MG63 (cell line): Measurements from ENCODE around the gene C19orf47. TPM values are rescaled to one million over a fixed set of nuclear protein-coding genes. Genes with fewer than 3 reads are reported as not detected.
"Not testable (repeated sequence)": the region's sequence is repeated elsewhere in the genome, so short reads cannot be mapped to it uniquely, and the experiment has no call there.

Experiments used
- DNase-seq: peaks from one replicate; pipeline ENCODE4 v3.0.0-alpha.2; 2020
- H3K27me3 ChIP-seq: fragments of 250-450 bp; sonication (Bioruptor Pico); 2 replicates; pipeline ENCODE4 v1.5.1; 2020; ENCODE audit warnings: mild to moderate bottlenecking, moderate library complexity
- H3K36me3 ChIP-seq: fragments of 250-450 bp; sonication (Bioruptor Pico); 2 replicates; pipeline ENCODE4 v1.5.1; 2020; ENCODE audit warnings: mild to moderate bottlenecking, moderate library complexity
- H3K4me3 ChIP-seq: fragments of 250-450 bp; sonication (Bioruptor Pico); 2 replicates; pipeline ENCODE4 v1.5.1; 2020; ENCODE audit warnings: mild to moderate bottlenecking, moderate library complexity
- H3K9me3 ChIP-seq: fragments of 250-450 bp; sonication (Bioruptor Pico); 2 replicates; pipeline ENCODE4 v1.5.1; 2020; ENCODE audit warnings: mild to moderate bottlenecking, moderate library complexity
- total RNA-seq: library from RNA; depleted of rRNA; stranded (reverse); fragments of >200 nt; shearing (Covaris generic); gene quantifications from 2 replicates; pipeline ENCODE4 v1.2.3, GENCODE V29; 2014; ENCODE audit warnings: low replicate concordance

Gene C19orf47
- total RNA-seq, 1 experiment from 2014 or later = 37.3 TPM

DNA sequence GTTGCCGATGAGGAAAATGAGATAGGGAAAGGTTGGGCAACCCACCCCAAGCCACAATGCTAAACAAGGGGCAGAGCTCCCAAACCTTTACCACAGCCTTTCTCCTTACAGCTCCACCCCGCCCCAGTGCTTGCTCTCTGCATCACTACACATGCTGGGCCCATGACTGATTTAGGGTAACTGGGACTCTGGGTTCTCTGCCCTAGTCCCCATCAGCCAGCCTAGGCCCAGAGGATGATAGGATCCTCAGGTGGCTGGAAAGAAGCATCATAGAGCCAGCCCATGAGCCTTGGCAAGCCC is 11.6 kb downstream of the C19orf47 start:
- DNase-seq = no peak
- Histone ChIP-seq H3K36me3 (peaks cover 49% of the 10 kb centered on the region), H3K4me3 (no peak overlapping the region), H3K27me3 (no peaks in the 10 kb centered on the region), H3K9me3 (no peaks in the 10 kb centered on the region)

DNA sequence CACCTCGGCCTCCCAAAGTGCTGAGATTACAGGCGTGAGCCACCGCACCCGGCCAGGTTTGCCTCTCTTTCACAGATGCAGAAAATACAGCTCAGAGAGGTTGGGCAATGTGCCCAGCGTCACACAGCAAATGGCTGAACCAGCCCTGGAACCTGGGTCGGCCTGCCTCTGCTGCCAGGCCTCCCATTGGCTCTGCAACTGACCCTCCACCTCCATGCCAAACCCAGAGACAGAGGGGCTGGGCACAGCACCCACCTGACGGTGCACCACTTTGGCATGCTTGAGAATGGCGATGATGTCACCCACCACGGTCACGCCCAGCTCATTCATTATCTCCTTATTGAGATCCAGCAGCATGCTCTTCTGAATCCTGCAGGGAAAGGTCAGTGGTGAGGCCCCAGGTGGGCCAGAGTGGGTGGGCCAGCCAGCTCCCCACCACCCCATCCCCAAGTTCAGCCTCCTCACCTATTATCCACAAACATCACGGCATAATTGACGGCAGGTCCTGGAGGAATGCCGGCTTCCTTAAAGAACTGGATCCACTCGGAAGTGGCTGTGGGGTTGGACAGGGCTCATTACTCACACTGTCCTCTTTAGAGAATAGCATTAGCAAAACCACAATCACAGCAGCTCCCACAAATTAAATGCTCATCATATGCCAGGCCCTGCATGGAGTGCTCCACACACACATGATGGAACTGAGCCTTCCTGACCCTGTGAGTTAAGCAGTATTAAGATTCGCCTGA is 12.2 kb downstream of the C19orf47 start:
- no peak for DNase-seq
- no peak overlapping the region for H3K4me3 ChIP-seq
- no peaks in the 10 kb centered on the region for H3K9me3 ChIP-seq
- no peaks in the 10 kb centered on the region for H3K27me3 ChIP-seq
- peaks cover 54% of the 10 kb centered on the region for H3K36me3 ChIP-seq

DNA sequence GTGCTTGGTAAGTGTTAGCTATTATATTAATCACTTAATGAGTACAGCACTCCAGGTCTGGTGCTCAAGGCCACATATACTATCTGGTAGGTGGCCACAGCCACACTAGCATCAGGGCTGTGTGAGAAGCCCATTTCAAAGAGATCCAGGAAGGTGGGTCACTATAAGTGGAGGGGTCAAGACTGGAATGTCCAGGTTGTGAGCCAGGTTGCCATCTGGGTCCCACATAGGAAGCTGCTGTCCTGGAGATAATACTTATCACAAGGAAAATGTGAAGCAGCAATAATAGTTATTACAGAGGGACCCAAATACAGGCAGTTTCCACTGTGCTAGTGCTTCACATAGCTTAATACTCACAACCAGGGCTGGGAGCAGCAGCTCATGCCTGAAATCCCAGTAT is 13.1 kb downstream of the C19orf47 start:
- H3K9me3 ChIP-seq = no peaks in the 10 kb centered on the region
- DNase-seq = no peak
- no peak overlapping the region for H3K4me3 ChIP-seq
- no peaks in the 10 kb centered on the region for H3K27me3 ChIP-seq
- peaks cover 57% of the 10 kb centered on the region for H3K36me3 ChIP-seq

DNA sequence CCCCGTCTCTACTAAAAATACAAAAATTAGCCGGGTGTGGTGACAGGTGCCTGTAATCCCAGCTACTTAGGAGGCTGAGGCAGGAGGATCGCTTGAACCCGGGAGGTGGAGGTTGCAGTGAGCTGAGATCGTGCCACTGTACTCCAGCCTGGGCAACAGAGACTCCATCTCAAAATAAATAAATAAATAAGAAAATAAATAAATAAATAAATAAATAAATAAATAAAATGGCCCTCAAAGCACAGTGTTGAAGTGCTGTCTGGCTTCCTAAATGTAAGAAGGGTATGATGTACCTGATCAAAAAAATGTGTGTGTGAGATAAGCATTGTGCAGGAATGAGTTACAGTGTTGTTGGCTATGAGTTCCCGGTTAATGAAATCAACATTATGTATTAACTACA is 15.1 kb downstream of the C19orf47 start:
- H3K36me3 ChIP-seq = peaks cover 59% of the 10 kb centered on the region
- not testable (repeated sequence) for H3K4me3 ChIP-seq, H3K27me3 ChIP-seq, H3K9me3 ChIP-seq, DNase-seq

DNA sequence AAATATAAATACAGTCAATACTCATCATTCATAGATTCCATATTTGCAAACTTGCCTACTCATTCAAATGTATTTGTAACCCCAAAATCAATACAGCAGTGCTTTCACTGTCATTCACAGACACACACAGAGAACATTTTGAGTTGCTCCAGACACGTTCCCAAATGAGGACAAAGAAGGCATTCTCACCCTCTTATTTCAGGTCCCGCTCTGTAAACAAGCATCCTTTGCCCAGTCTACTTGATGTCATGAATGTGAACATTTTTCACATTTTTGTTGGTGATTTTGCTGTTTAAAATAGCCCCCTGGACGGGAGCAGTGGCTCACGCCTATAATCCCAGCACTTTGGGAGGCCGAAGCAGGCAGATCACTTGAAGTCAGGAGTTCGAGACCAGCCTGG is 15.5 kb downstream of the C19orf47 start:
- H3K36me3 ChIP-seq = peaks cover 63% of the 10 kb centered on the region
- H3K9me3 ChIP-seq = no peaks in the 10 kb centered on the region
- no peaks in the 10 kb centered on the region for H3K27me3 ChIP-seq
- no peak for DNase-seq
- H3K4me3 ChIP-seq = no peak overlapping the region

DNA sequence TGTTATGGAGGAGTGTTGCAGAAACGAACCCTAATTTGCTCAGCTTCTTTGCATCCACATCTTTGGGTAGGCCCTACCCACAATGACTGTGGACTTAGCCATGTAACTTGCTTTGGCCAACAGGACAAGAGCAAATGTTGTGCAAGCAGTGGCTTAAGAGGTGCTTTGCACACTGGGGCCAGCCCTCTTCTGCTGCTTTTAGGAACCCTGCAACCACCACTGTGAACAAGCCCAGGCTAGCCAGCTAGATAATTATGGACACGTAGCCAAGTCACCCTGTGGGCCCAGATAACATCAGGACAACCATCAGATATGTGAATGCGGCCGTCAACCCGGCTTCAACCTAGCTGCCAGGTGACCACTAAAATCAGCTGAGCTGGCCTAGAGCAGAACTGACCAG is 17.1 kb downstream of the C19orf47 start:
- DNase-seq = no peak
- peaks cover 68% of the 10 kb centered on the region for H3K36me3 ChIP-seq

DNA sequence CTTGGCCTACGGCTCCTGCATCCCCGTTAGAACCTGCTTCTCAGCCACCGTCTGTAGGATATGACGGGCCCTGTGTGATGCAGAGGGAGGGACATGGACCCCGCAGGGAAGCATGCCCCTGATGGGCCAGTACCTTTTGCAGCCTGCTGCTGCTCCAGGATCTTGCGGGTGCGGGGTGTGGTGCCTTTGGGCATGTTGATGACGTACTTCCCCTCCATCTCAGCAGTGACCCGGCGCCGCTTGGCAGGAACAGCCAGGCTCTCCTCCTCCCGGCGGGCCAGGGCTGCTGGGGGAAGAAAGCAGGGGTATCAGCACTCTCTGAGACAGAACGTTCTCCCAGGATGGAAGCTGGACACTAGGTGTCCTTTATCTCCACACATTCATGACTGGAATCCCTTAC is 22.0 kb downstream of the C19orf47 start:
- Histone ChIP-seq H3K27me3 (no peaks in the 10 kb centered on the region), H3K36me3 (peaks cover 74% of the 10 kb centered on the region)
- no peak for DNase-seq

More for the DNA sequence above, 17.1 kb downstream of the C19orf47 start:
- Histone ChIP-seq H3K27me3 (no peaks in the 10 kb centered on the region), H3K9me3 (no peaks in the 10 kb centered on the region), H3K4me3 (no peak overlapping the region)

DNA sequence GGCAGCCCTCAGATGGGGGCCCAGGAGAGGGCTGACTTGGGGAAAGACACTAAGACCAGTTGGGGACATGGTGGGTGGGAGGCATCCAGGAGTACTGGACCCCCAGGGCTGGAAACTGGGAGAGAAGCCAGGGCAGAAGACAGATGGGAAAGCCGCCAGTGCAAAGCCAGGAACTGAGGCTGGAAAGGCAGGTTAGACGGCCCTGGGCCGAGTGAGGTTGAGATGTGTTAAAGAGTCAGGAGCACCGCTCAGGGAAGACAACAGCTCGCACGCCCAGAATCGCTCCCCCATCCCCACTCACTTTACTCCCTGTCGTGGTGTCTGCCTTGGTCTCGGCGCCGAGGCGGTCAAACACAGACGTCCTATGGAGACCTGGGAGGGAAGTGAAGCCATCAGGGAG is 24.5 kb downstream of the C19orf47 start:
- DNase-seq = no peak
- H3K9me3 ChIP-seq = no peaks in the 10 kb centered on the region
- H3K36me3 ChIP-seq = peaks cover 69% of the 10 kb centered on the region
- H3K4me3 ChIP-seq = no peak overlapping the region
- no peaks in the 10 kb centered on the region for H3K27me3 ChIP-seq

More for the DNA sequence above, 22.0 kb downstream of the C19orf47 start:
- Histone ChIP-seq H3K4me3 (no peak overlapping the region), H3K9me3 (no peaks in the 10 kb centered on the region)

DNA sequence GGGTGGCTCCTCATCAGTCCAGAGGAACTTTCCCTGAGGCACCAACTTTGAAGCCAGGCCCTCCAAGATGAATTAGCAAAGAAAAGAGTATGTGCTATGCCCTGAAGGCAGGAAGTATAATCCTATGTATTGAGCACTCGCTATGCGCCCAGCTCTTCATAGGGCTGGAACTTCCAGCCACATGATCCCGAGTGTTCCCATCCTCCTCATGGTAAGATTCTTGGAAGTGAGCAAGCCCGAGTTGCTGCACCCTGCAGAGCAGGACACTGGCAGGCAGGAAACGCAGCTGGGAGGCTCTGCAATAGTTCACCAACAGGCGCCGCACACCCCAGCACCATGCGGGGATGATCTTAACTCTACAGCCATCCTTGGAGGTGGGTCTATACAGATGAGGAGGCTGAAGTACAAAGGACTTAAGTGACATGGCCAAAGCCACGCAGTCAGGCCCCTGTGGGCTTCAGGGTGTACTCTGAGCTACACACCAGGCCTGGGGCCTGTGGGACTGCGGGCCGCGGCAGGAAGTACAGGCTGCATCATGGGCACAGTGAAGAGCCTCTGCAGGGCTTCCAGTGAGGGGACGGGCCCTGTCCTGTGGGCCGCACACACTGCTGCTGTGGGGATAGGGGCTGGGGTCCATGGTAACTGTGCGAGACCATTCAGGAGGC is 25.1 kb downstream of the C19orf47 start:
- no peak for DNase-seq
- Histone ChIP-seq H3K4me3 (no peak overlapping the region), H3K9me3 (no peaks in the 10 kb centered on the region), H3K27me3 (no peaks in the 10 kb centered on the region), H3K36me3 (peaks cover 70% of the 10 kb centered on the region)

DNA sequence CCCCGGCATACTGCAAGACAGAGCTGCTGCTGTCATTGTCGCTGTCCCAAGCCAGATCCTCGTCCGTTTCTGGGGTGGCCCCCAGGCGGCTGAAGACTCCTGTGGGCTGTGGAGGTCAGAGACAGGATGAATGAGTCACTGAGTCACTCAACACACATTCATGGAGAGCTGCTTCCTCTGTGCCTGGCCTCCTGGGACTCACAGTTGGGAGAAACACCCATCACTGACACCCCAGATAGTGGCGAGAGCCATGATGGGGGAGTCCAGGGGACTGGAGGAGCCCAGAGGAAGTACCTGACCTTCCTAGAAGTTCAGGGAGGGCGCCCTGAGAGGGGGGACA is 26.0 kb downstream of the C19orf47 start:
- H3K4me3 ChIP-seq = no peak overlapping the region
- no peaks in the 10 kb centered on the region for H3K27me3 ChIP-seq
- peaks cover 62% of the 10 kb centered on the region for H3K36me3 ChIP-seq
- DNase-seq = no peak
- H3K9me3 ChIP-seq = no peaks in the 10 kb centered on the region

DNA sequence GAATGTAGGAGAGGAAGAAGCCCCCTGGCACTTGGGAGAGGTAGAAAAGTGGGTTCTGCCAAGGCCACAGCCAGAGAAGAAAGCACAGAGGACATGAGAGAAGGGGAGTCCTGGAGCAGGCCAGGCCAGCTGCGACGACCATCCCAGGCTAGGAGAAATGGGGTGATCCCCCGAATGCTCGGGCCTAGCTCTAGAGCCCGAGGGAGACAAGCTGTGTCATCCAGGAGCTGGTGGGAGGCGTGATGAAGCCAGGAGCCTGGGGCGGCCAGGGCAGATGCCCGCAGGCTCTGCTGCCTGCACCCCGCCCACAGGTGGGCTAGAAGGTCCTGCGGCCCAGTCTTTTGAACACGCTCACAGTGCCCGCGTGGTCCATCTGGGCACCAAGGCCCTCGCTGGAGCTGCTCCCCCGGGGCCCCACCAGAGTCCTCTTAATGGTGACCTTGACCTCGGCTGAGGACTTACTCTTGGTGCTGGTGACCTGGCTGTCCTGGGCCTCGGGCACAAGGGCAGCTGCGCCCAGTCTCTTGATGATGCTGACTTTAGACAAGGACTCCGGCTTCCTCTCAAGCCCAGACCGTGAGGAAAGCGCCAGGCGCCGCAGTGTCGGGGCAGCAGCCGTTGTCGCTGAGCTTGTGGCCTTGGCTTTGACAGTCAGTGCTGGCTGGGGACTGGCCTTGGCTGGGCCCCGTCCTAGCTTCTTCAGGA is 26.5 kb downstream of the C19orf47 start:
- DNase-seq = no peak
- Histone ChIP-seq H3K36me3 (peaks cover 62% of the 10 kb centered on the region), H3K27me3 (no peaks in the 10 kb centered on the region), H3K9me3 (no peaks in the 10 kb centered on the region), H3K4me3 (no peak overlapping the region)

DNA sequence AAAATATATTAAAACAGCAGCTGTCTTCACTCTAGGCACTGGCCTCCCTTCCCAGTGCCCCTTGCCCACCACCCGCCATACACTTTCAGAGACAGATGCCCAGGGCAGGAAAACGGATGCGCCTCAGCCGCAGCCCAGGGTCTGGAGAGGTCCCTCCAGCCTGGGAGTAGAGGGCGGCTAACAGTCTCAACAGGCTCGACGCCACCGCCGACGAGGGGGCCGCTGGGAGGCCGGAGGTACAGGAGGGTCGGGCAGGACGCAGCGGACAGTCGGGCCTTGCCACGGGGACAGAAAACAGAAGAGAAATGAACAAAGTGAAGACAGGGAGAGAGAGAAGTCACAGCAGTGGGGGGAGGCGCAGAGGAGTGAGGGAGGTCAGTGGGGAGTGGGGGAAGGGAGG is 27.1 kb downstream of the C19orf47 start:
- H3K36me3 ChIP-seq = peaks cover 60% of the 10 kb centered on the region
- no peak for DNase-seq
- H3K27me3 ChIP-seq = no peaks in the 10 kb centered on the region
- no peaks in the 10 kb centered on the region for H3K9me3 ChIP-seq
- H3K4me3 ChIP-seq = no peak overlapping the region

DNA sequence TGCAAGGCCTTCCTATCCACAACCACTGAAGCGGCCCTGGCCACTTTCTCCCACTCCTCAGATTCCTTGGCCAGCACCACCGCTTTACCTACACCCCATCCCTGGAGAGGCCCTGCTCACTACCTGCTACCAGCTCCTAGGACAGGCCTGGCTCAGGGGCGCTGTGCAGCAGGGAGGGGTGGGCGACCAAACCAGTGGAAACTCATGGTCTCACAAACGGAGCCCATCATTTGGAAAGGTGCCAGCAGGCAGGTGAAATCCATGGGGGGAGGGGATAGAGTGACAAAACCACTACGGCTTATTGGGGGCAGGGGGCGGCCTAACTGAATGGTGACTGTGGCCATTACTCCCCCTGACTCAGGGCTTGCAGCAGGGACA is 27.6 kb downstream of the C19orf47 start:
- Histone ChIP-seq H3K9me3 (no peaks in the 10 kb centered on the region), H3K27me3 (no peaks in the 10 kb centered on the region), H3K36me3 (peaks cover 55% of the 10 kb centered on the region), H3K4me3 (no peak overlapping the region)
- DNase-seq = no peak

DNA sequence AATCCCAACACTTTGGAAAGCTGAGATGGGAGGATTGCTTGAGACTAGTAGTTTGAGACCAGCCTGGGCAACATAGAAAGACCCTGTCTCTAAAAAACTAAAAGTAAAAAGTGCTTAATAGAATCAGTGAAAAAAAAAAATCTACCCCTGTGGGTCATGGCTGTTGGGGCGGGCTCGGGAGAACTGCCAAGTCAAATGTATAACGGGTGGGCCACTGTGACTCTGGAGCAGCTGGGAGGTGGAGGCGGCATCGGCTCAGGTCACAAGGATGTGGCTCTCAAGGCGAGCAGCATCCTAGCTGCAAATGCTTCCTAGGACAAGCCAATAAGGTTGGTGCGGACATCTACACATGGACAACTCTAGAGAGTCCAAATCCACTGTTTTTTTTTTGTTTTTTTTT is 30.9 kb downstream of the C19orf47 start:
- H3K4me3 ChIP-seq = no peak overlapping the region
- no peaks in the 10 kb centered on the region for H3K27me3 ChIP-seq
- no peaks in the 10 kb centered on the region for H3K9me3 ChIP-seq
- DNase-seq = no peak
- H3K36me3 ChIP-seq = peaks cover 28% of the 10 kb centered on the region

DNA sequence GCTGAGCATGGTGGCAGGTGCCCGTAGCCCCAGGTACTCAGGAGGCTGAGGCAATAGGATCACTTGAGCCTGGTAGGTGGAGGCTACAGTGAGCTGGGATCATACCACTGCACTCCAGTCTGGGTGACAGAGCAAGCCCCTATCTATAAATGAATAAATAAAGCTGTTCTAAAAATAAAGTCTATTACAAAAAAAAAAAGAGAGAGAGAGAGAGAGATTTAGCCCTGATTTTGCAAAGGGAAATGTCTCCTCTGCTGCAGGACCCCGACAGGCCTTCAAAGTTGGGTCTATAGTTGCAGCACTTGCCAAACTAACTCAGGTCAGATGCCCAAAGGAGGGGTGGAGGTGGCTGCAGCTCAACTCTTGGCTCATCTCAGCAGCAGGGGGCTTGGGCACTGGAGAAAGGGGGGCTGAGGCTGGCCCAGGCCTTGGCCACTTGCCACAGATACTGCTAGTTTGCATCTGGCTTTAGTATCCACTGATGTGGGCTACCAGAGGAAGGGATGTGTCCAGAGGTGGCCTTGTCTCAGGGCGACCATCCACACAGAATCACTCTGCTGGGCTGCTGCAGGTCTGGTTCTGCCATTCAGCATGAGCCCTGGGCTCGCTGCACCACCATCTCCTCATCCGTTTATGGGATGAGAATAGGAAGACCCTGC is 32.3 kb downstream of the C19orf47 start:
- H3K27me3 ChIP-seq = no peaks in the 10 kb centered on the region
- peaks cover 16% of the 10 kb centered on the region for H3K36me3 ChIP-seq
- H3K4me3 ChIP-seq = no peak overlapping the region
- no peak for DNase-seq
- no peaks in the 10 kb centered on the region for H3K9me3 ChIP-seq

DNA sequence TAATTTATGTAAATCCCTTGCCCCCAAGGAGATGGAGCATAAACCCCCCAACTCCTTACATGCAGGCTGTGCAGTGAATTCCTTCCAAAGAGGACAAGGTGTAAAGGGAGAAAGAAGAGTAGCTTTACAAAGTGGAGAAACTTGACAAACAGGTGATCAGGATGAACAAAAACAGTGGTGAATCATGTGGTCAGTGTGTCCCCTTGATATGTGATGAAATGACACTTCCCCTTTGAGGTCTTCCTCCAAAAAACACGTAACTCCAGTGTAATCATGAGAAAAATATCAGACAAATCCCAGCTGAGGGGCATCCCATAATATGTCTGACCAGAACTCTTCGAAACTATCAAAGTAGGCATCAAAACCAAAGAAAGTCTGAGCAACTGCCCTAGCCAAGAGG is 33.5 kb downstream of the C19orf47 start:
- H3K9me3 ChIP-seq = no peaks in the 10 kb centered on the region
- peaks cover 9% of the 10 kb centered on the region for H3K36me3 ChIP-seq
- no peak overlapping the region for H3K4me3 ChIP-seq
- no peak for DNase-seq
- no peaks in the 10 kb centered on the region for H3K27me3 ChIP-seq

DNA sequence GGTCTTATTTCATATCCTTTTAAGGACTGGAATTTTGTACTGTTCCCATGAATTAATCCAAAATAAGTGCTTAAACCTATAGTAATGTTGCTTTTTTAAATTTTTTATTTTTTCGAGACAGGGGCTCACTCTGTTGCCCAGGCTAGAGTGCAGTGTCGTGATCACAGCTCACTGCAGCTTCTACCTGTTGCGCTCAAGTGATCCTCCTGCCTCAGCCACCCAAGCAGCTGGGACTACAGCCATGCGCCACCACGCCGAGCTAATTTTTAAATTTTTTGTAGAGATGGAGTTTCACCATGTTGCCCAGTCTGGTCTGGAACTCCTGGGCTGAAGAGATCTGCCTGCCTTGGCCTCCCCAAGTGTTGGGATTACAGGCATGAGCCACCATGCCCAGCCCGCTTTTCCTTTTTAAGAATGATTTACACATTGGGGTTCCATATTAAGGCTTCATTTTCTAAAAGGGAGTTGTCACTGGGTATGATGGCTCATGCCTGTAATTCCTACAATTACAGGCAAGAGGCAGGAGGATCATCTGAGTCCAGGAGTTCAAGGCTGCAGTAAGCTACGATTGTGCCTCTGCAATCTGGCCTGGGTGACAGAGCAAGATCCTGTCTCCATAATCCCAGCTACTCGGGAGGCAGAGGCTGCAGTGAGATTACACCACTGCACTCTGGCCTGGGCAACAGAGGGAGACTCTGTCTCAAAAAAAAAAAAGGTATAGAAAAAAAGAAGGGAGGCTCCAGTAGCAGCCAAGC is 34.8 kb downstream of the C19orf47 start:
- H3K4me3 ChIP-seq = no peak overlapping the region

More for the DNA sequence above, 34.8 kb downstream of the C19orf47 start:
- H3K36me3 ChIP-seq = peaks cover 5% of the 10 kb centered on the region
- no peak for DNase-seq
- no peaks in the 10 kb centered on the region for H3K9me3 ChIP-seq
- no peaks in the 10 kb centered on the region for H3K27me3 ChIP-seq
